Peyer's patch (tissue), 4 donors: ENCODE measurements around the gene IGFN1.

ENCODE experiments used
- CTCF ChIP-seq, 6 experiments: fragments of 450-650 bp in 4 of 6; fragments of 200-600 bp in 2 of 6; sonication (generic) in 1 of 6; IDR thresholded peaks; one replicate each; pipeline ENCODE4 v1.5.1; 2017 to 2019; ENCODE audit warnings: antibody characterized with exemption in 6 of 6, mild to moderate bottlenecking in 3 of 6, moderate library complexity in 1 of 6
- POLR2A ChIP-seq, 2 donors: fragments of 450-650 bp; IDR thresholded peaks; one replicate each; pipeline ENCODE4 v1.5.1; 2017; ENCODE audit warnings: antibody characterized with exemption in 2 of 2, mild to moderate bottlenecking in 2 of 2, moderate library complexity in 2 of 2

DNA sequence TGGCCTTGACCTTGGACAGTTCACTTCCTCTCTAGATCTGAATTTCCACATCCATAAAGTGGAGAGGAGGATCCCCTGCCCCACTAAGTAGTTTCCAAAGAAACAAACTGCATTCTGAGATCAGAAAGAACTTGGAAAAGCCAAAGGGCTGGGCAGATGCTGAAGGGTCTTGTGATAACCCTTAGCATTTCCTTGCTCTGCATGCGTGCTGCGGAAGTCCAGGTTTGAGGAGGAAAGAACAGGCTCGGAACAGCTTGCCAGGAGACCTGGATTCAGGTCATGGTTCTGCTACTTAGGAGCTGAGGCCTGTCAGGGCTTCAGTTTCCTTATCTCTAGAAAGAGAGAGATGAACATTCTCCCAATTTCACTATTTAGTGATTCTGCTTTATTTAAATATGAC is 27.2 kb downstream of the IGFN1 start:
- TF ChIP-seq CTCF (IDR thresholded peaks at IDR 0.05) (no peak), POLR2A (IDR thresholded peaks at IDR 0.05) (no peak)
